HEK293 (cell line): ENCODE results near the gene SARS1.

Experiments used
- EGR2 ChIP-seq: fragments of 450-650 bp; formaldehyde crosslinking; IDR thresholded peaks from 2 replicates; pipeline ENCODE4 v1.5.1; 2016; ENCODE audit warnings: low read depth, missing biosample characterization, missing genetic modification characterization
- FEZF1 ChIP-seq: fragments of 450-650 bp; formaldehyde crosslinking; IDR thresholded peaks from 2 replicates; pipeline ENCODE4 v1.5.1; 2016; ENCODE audit warnings: missing biosample characterization, missing genetic modification characterization
- HOXD13 ChIP-seq: sonication (generic); formaldehyde crosslinking; IDR thresholded peaks from 2 replicates; pipeline ENCODE4 v1.8.0; 2022; ENCODE audit warnings: missing genetic modification reagents, borderline replicate concordance
- KLF16 ChIP-seq: fragments of 450-650 bp; formaldehyde crosslinking; IDR thresholded peaks from 2 replicates; pipeline ENCODE4 v1.5.1; 2017; ENCODE audit warnings: missing biosample characterization, missing genetic modification characterization
- OSR2 ChIP-seq: fragments of 450-650 bp; formaldehyde crosslinking; IDR thresholded peaks from 2 replicates; pipeline ENCODE4 v1.5.1; 2016; ENCODE audit warnings: missing biosample characterization, missing genetic modification characterization
- PRDM6 ChIP-seq: fragments of 450-650 bp; formaldehyde crosslinking; IDR thresholded peaks from 2 replicates; pipeline ENCODE4 v1.5.1; 2017; ENCODE audit warnings: missing biosample characterization, missing genetic modification characterization
- REST ChIP-seq: fragments of 450-650 bp; formaldehyde crosslinking; IDR thresholded peaks from 2 replicates; pipeline ENCODE4 v1.5.1; 2016; ENCODE audit warnings: missing biosample characterization, missing genetic modification characterization
- SP7 ChIP-seq: fragments of 450-650 bp; formaldehyde crosslinking; IDR thresholded peaks from 2 replicates; pipeline ENCODE4 v1.5.1; 2016; ENCODE audit warnings: missing biosample characterization, missing genetic modification characterization
- TSHZ1 ChIP-seq: fragments of 450-650 bp; formaldehyde crosslinking; IDR thresholded peaks from 2 replicates; pipeline ENCODE4 v1.5.1; 2016; ENCODE audit warnings: missing biosample characterization, missing genetic modification characterization, borderline replicate concordance
- ZBTB44 ChIP-seq: fragments of 450-650 bp; IDR thresholded peaks from 2 replicates; pipeline ENCODE4 v1.5.1; 2018; ENCODE audit warnings: missing biosample characterization, mild to moderate bottlenecking, missing genetic modification characterization
- ZBTB8A ChIP-seq: fragments of 450-650 bp; formaldehyde crosslinking; IDR thresholded peaks from 2 replicates; pipeline ENCODE4 v1.5.1; 2016; ENCODE audit warnings: missing biosample characterization, missing genetic modification characterization
- ZFP69B ChIP-seq: fragments of 450-650 bp; formaldehyde crosslinking; IDR thresholded peaks from 2 replicates; pipeline ENCODE4 v1.5.1; 2016; ENCODE audit warnings: missing biosample characterization, missing genetic modification characterization
- ZNF112 ChIP-seq: fragments of 450-650 bp; formaldehyde crosslinking; IDR thresholded peaks from 2 replicates; pipeline ENCODE4 v1.5.0; 2017; ENCODE audit warnings: missing biosample characterization, missing genetic modification characterization
- ZNF146 ChIP-seq: fragments of 450-650 bp; formaldehyde crosslinking; IDR thresholded peaks from 2 replicates; pipeline ENCODE4 v1.5.1; 2016; ENCODE audit warnings: missing biosample characterization, missing genetic modification characterization
- ZNF184 ChIP-seq: fragments of 450-650 bp; IDR thresholded peaks from 2 replicates; pipeline ENCODE4 v1.5.1; 2018; ENCODE audit warnings: missing biosample characterization, mild to moderate bottlenecking, missing genetic modification characterization
- ZNF239 ChIP-seq: fragments of 450-650 bp; formaldehyde crosslinking; IDR thresholded peaks from 2 replicates; pipeline ENCODE4 v1.5.1; 2016; ENCODE audit warnings: missing biosample characterization, missing genetic modification characterization
- ZNF324 ChIP-seq: fragments of 450-650 bp; formaldehyde crosslinking; IDR thresholded peaks from 2 replicates; pipeline ENCODE4 v1.5.1; 2016; ENCODE audit warnings: missing biosample characterization, missing genetic modification characterization
- ZNF501 ChIP-seq: fragments of 450-650 bp; formaldehyde crosslinking; IDR thresholded peaks from 2 replicates; pipeline ENCODE4 v1.5.1; 2016; ENCODE audit warnings: missing biosample characterization, missing genetic modification characterization
- ZNF530 ChIP-seq: fragments of 450-650 bp; formaldehyde crosslinking; IDR thresholded peaks from 2 replicates; pipeline ENCODE4 v1.5.1; 2016; ENCODE audit warnings: low read depth, missing biosample characterization, missing genetic modification characterization
- ZNF600 ChIP-seq: fragments of 450-650 bp; formaldehyde crosslinking; IDR thresholded peaks from 2 replicates; pipeline ENCODE4 v1.5.1; 2016; ENCODE audit warnings: missing biosample characterization, missing genetic modification characterization
- ZNF658 ChIP-seq: fragments of 450-650 bp; formaldehyde crosslinking; IDR thresholded peaks from 2 replicates; pipeline ENCODE4; 2016; ENCODE audit warnings: missing biosample characterization, missing genetic modification characterization
- ZNF692 ChIP-seq: fragments of 450-650 bp; formaldehyde crosslinking; IDR thresholded peaks from 2 replicates; pipeline ENCODE4 v1.5.1; 2016; ENCODE audit warnings: missing biosample characterization, missing genetic modification characterization
- ZNF76 ChIP-seq: fragments of 450-650 bp; formaldehyde crosslinking; IDR thresholded peaks from 2 replicates; pipeline ENCODE4; 2016; ENCODE audit warnings: low read depth, missing biosample characterization, missing genetic modification characterization, borderline replicate concordance
- TF ChIP-seq, protein P1 (sequence below): fragments of 450-650 bp; formaldehyde crosslinking; IDR thresholded peaks from 2 replicates; pipeline ENCODE4 v1.5.1; 2016; ENCODE audit warnings: missing biosample characterization, missing genetic modification characterization

SARS1 gene

GRCh38 chr1:109214695-109215623 is 1.2 kb downstream of the SARS1 start (continued):
- TF ChIP-seq ZNF692 (tag by site-specific recombination) (peak; percentile 61; the same call in 1 of the 2 replicates), PRDM6 (tag by site-specific recombination) (peak; percentile 88), FEZF1 (peak; percentile 31; the same call in 1 of the 2 replicates), ZNF184 (tag by site-specific recombination) (no peak; the same call in 1 of the 2 replicates), ZNF146 (no peak), SP7 (peak; percentile 81), ZNF658 (tag by site-specific recombination) (no peak), ZNF600 (tag by site-specific recombination) (peak; percentile 75), ZNF324 (tag by site-specific recombination) (peak; percentile 47; the same call in 1 of the 2 replicates), HOXD13 (0 out of 2 replicates have a peak, but pooled peaks have one; percentile 51), EGR2 (tag by site-specific recombination) (no peak), ZNF76 (tag by site-specific recombination) (peak; percentile 47; the same call in 1 of the 2 replicates), REST (tag by site-specific recombination) (no peak), ZNF501 (tag by site-specific recombination) (no peak), ZFP69B (tag by site-specific recombination) (0 out of 2 replicates have a peak, but pooled peaks have one; percentile 27), ZNF530 (tag by site-specific recombination) (no peak), ZNF239 (tag by site-specific recombination) (no peak), ZBTB44 (tag by site-specific recombination) (peak; percentile 49; the same call in 1 of the 2 replicates), TSHZ1 (peak; percentile 89; the same call in 1 of the 2 replicates), ZBTB8A (peak; percentile 54; the same call in 1 of the 2 replicates), KLF16 (tag by site-specific recombination) (peak; percentile 67; the same call in 1 of the 2 replicates), ZNF112 (no peak), OSR2 (peak; percentile 40; the same call in 1 of the 2 replicates)
- TF ChIP-seq, protein P1, sequence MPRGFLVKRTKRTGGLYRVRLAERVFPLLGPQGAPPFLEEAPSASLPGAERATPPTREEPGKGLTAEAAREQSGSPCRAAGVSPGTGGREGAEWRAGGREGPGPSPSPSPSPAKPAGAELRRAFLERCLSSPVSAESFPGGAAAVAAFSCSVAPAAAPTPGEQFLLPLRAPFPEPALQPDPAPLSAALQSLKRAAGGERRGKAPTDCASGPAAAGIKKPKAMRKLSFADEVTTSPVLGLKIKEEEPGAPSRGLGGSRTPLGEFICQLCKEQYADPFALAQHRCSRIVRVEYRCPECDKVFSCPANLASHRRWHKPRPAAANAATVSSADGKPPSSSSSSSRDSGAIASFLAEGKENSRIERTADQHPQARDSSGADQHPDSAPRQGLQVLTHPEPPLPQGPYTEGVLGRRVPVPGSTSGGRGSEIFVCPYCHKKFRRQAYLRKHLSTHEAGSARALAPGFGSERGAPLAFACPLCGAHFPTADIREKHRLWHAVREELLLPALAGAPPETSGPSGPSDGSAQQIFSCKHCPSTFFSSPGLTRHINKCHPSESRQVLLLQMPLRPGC (tag by site-specific recombination) = peak; percentile 35
